OCI-LY1 (cell line): ENCODE data around the gene SLC43A1.
A peak's percentile ranks its signal among the peaks of the same experiment; 100 is the strongest.

Experiments used
- H2AFZ ChIP-seq: fragments of 200-600 bp; sonication (generic), shearing (Covaris generic); 2 replicates; pipeline ENCODE4 v1.6.0; 2014; ENCODE audit warnings: antibody characterized with exemption, mild to moderate bottlenecking, low read length
- H3F3A ChIP-seq: fragments of 200-600 bp; sonication (generic), shearing (Covaris generic); 2 replicates; pipeline ENCODE4 v1.6.0; 2014; ENCODE audit warnings: mild to moderate bottlenecking, antibody characterized with exemption, low read length, moderate library complexity; ENCODE audit not compliant: insufficient read depth
- H3K27ac ChIP-seq: fragments of 200-600 bp; sonication (generic); 2 replicates; pipeline ENCODE4 v1.5.1; 2014; ENCODE audit warnings: low read length, mixed run types, mild to moderate bottlenecking, low read depth; ENCODE audit not compliant: poor library complexity, severe bottlenecking
- H3K27me3 ChIP-seq: fragments of 200-600 bp; sonication (generic); 2 replicates; pipeline ENCODE4 v1.6.0; 2014; ENCODE audit warnings: antibody characterized with exemption, mild to moderate bottlenecking, low read length, moderate library complexity; ENCODE audit not compliant: insufficient read depth
- H3K36me3 ChIP-seq: fragments of 200-600 bp; sonication (generic); 2 replicates; pipeline ENCODE4 v1.6.1; 2014; ENCODE audit warnings: mild to moderate bottlenecking, antibody characterized with exemption, low read length, moderate library complexity, mixed read lengths; ENCODE audit not compliant: insufficient read depth
- H3K4me1 ChIP-seq: fragments of 200-600 bp; sonication (generic); 2 replicates; pipeline ENCODE4 v1.5.1; 2014; ENCODE audit warnings: mild to moderate bottlenecking, low read length, moderate library complexity; ENCODE audit not compliant: insufficient read depth, severe bottlenecking
- H3K4me2 ChIP-seq: fragments of 200-600 bp; sonication (generic), shearing (Covaris generic); 2 replicates; pipeline ENCODE4 v1.6.1; 2014; ENCODE audit warnings: low read length
- H3K4me3 ChIP-seq: fragments of 200-600 bp; sonication (generic); 2 replicates; pipeline ENCODE4 v1.5.1; 2014; ENCODE audit warnings: low read length, low read depth, mild to moderate bottlenecking, mixed read lengths; ENCODE audit not compliant: poor library complexity, severe bottlenecking
- H3K79me2 ChIP-seq: fragments of 200-600 bp; shearing (Covaris generic); 2 replicates; pipeline ENCODE4 v1.6.1; 2016; ENCODE audit warnings: mixed run types, low read length, mixed read lengths; ENCODE audit not compliant: insufficient read depth
- H3K9ac ChIP-seq: fragments of 200-600 bp; sonication (generic), shearing (Covaris generic); 2 replicates; pipeline ENCODE4 v1.6.1; 2014; ENCODE audit warnings: mild to moderate bottlenecking, low read length, mixed read lengths
- H3K9me2 ChIP-seq: fragments of 200-600 bp; sonication (generic), shearing (Covaris generic); 2 replicates; pipeline ENCODE4 v1.6.1; 2014; ENCODE audit warnings: low read depth, mild to moderate bottlenecking, low read length, mixed read lengths
- H3K9me3 ChIP-seq: fragments of 200-600 bp; shearing (Covaris generic); 2 replicates; pipeline ENCODE4 v1.6.1; 2014; ENCODE audit warnings: low read length, mixed read lengths
- H4K20me1 ChIP-seq: fragments of 200-600 bp; sonication (generic), shearing (Covaris generic); 2 replicates; pipeline ENCODE4 v1.6.0; 2016; ENCODE audit warnings: mild to moderate bottlenecking, low read length; ENCODE audit not compliant: insufficient read depth
- EZH2 ChIP-seq: fragments of 200-600 bp; sonication (generic), shearing (Covaris generic); IDR thresholded peaks from 2 replicates; pipeline ENCODE4 v1.8.0; 2017; ENCODE audit warnings: borderline replicate concordance, mixed run types, mild to moderate bottlenecking, antibody characterized with exemption, low read length, moderate library complexity, mixed read lengths
- TF ChIP-seq, protein P1 (sequence below): fragments of 200-600 bp; sonication (generic), shearing (Covaris generic); IDR thresholded peaks from 2 replicates; pipeline ENCODE4 v1.5.1; 2017; ENCODE audit warnings: mild to moderate bottlenecking, antibody characterized with exemption, low read length, moderate library complexity, mixed read lengths

Gene SLC43A1

DNA sequence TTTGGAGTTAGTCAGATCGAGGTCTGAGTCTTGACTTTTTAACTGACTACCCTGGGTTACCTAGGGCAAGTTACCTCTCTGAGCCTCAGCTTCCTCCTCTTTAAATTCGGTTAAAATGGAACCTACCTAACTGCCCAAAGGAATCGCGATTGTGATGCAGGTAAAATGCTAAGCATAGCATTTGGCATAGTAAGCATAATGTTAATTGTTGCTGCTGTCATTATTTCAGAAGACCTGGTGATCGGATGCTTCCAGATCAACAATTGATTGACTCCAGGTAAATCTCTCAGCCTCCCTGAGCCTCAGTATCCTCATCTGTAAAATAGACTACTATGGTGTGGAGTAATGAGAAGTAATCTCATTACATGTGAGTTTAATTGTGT lies 550 bp upstream of the SLC43A1 start:
- Histone ChIP-seq H3K27me3 (no peaks in the 10 kb centered on the region), H3K4me1 (peaks cover 33% of the 10 kb centered on the region), H3K4me2 (peak overlapping the region; percentile 88), H3K36me3 (peaks cover 6% of the 10 kb centered on the region; the same call in 1 of the 2 replicates), H3K4me3 (peak overlapping the region; percentile 83), H3F3A (no peaks in the 10 kb centered on the region), H3K9me3 (no peaks in the 10 kb centered on the region), H3K9me2 (no peaks in the 10 kb centered on the region), H3K79me2 (no peaks in the 10 kb centered on the region), H4K20me1 (no peaks in the 10 kb centered on the region), H2AFZ (peak overlapping the region; percentile 73), H3K9ac (peak overlapping the region; percentile 82), H3K27ac (peak overlapping the region; percentile 8)
- TF ChIP-seq, protein P1, sequence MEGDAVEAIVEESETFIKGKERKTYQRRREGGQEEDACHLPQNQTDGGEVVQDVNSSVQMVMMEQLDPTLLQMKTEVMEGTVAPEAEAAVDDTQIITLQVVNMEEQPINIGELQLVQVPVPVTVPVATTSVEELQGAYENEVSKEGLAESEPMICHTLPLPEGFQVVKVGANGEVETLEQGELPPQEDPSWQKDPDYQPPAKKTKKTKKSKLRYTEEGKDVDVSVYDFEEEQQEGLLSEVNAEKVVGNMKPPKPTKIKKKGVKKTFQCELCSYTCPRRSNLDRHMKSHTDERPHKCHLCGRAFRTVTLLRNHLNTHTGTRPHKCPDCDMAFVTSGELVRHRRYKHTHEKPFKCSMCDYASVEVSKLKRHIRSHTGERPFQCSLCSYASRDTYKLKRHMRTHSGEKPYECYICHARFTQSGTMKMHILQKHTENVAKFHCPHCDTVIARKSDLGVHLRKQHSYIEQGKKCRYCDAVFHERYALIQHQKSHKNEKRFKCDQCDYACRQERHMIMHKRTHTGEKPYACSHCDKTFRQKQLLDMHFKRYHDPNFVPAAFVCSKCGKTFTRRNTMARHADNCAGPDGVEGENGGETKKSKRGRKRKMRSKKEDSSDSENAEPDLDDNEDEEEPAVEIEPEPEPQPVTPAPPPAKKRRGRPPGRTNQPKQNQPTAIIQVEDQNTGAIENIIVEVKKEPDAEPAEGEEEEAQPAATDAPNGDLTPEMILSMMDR: no peak
- no peak for TF ChIP-seq EZH2

DNA sequence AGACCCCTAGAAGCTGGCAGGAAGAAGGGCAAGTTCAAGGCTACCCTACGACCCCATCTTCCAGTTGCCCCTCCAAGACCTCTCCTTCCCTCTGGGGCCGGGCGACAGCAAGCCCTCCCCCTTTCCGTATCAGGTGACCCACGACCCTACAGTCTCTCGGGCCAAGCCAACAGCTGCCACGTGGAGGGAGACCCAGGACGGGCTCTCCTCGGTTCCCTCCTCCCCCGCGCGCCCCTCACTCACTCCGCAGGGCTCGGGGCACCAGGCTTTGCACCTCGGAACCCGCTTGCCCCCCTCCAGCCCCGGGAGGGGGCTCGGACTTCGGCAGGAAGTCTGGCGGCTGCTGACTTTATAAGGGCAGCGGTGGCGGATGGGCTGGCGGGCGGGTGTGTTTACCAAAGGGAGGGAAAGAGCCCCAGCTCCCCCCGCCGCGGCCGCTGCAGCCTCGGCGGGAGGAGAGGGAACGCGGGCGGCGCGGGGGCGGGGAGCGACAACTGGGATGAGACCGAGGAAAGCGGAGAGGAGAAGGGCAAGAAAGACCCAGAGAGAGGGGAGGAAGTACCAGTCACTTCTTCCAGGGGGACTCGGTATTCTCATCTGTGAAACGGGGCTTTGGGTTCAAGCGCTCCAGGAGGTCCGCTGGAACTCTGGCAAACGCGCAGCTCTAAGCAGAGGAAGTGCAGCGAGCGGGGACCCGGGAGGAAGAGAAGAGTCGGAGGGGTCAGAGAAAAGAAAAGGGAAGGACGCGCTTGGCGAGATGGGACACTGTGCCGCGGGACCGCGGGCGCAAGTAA lies 767 bp downstream of the SLC43A1 start:
- Histone ChIP-seq H3K36me3 (peaks cover 6% of the 10 kb centered on the region; the same call in 1 of the 2 replicates), H3K9me2 (no peaks in the 10 kb centered on the region), H3K79me2 (no peaks in the 10 kb centered on the region), H3K4me2 (peak overlapping the region; percentile 88), H3K4me1 (peaks cover 33% of the 10 kb centered on the region), H3K27me3 (no peaks in the 10 kb centered on the region), H3K9me3 (no peaks in the 10 kb centered on the region), H4K20me1 (no peaks in the 10 kb centered on the region), H3K4me3 (peak overlapping the region; percentile 83), H2AFZ (no peak overlapping the region), H3K9ac (peak overlapping the region; percentile 82), H3K27ac (peak overlapping the region; percentile 77), H3F3A (no peaks in the 10 kb centered on the region)
- TF ChIP-seq, protein P1: no peak
- TF ChIP-seq EZH2: no peak

DNA sequence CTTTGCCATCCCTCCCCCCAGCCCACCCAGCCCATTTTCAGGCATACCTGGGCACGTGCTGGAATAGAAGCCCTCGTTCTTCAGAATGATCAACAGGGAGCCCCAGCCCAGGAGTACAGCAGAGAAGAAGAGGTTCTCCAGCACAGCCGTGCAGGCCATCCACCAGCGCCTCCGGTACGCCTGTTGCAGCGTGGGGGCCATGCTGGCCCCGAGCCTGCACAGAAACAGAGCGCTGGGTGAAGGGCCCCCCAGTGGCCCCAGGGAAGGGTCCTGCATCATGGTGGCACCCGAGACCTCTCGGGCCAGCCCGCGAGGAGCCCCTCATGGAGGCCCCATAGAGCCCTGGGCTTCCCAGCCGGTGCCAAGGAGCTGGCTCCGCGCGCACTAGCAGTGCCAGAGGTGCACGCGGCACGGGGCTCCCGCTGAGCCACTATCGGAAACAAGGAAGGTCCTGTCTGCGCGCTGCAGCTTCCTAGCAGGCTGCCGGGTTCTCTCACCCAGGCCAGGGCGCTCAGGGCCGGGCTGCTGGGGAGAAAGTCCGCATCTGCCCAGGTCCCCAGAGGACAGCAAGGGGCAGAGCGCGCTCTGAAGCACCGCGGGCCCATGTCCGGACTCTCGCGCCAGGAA lies 1.5 kb downstream of the SLC43A1 start:
- peaks cover 33% of the 10 kb centered on the region for H3K4me1 ChIP-seq
- H3K4me3 ChIP-seq: peak overlapping the region; percentile 83
- no peaks in the 10 kb centered on the region for H4K20me1 ChIP-seq
- TF ChIP-seq EZH2: no peak
- TF ChIP-seq, protein P1: no peak
- no peaks in the 10 kb centered on the region for H3K79me2 ChIP-seq
- peak overlapping the region; percentile 77 for H3K27ac ChIP-seq
- H3K27me3 ChIP-seq: no peaks in the 10 kb centered on the region
- H2AFZ ChIP-seq: no peak overlapping the region
- H3K36me3 ChIP-seq: peaks cover 6% of the 10 kb centered on the region; the same call in 1 of the 2 replicates
- H3K9ac ChIP-seq: peak overlapping the region; percentile 82
- no peaks in the 10 kb centered on the region for H3K9me3 ChIP-seq
- H3K4me2 ChIP-seq: peak overlapping the region; percentile 88
- no peaks in the 10 kb centered on the region for H3K9me2 ChIP-seq
- no peaks in the 10 kb centered on the region for H3F3A ChIP-seq
